KMS-11 (cell line): ENCODE measurements around the gene UBR2.

Experiments used
- H2AFZ ChIP-seq: fragments of 200-600 bp; sonication (generic); 2 replicates; pipeline ENCODE4 v1.6.1; 2016; ENCODE audit warnings: antibody characterized with exemption, mixed run types, low read depth
- H3K27ac ChIP-seq: fragments of 200-600 bp; sonication (generic); 2 replicates; pipeline ENCODE4 v1.6.1; 2016; ENCODE audit warnings: mild to moderate bottlenecking, mixed run types
- H3K27me3 ChIP-seq: fragments of 200-600 bp; sonication (generic); 2 replicates; pipeline ENCODE4 v1.6.1; 2017; ENCODE audit warnings: mild to moderate bottlenecking, low read depth, mixed run types, moderate library complexity; ENCODE audit not compliant: insufficient read depth
- H3K36me3 ChIP-seq: fragments of 200-600 bp; sonication (generic); 2 replicates; pipeline ENCODE4 v1.6.1; 2017; ENCODE audit warnings: mild to moderate bottlenecking, mixed run types; ENCODE audit not compliant: insufficient read depth
- H3K4me1 ChIP-seq: fragments of 200-600 bp; sonication (generic); 2 replicates; pipeline ENCODE4 v1.6.1; 2016; ENCODE audit warnings: mild to moderate bottlenecking, low read depth, mixed run types; ENCODE audit not compliant: poor library complexity, severe bottlenecking
- H3K4me2 ChIP-seq: fragments of 200-600 bp; sonication (generic); 2 replicates; pipeline ENCODE4 v1.7.0; 2016; ENCODE audit warnings: mild to moderate bottlenecking, mixed run types
- H3K4me3 ChIP-seq: fragments of 200-600 bp; sonication (generic); IDR thresholded peaks from 2 replicates; pipeline ENCODE4 v1.6.1; 2017; ENCODE audit warnings: low read depth, low read length, mixed read lengths; ENCODE audit not compliant: insufficient read depth
- H3K79me2 ChIP-seq: fragments of 200-600 bp; sonication (generic); 2 replicates; pipeline ENCODE4 v1.6.1; 2016; ENCODE audit warnings: low read depth, mixed run types; ENCODE audit not compliant: insufficient read depth
- H3K9ac ChIP-seq: fragments of 200-600 bp; sonication (generic); 2 replicates; pipeline ENCODE4 v1.6.1; 2016; ENCODE audit warnings: mild to moderate bottlenecking, mixed run types
- H4K20me1 ChIP-seq: fragments of 200-600 bp; sonication (generic); 2 replicates; pipeline ENCODE4 v1.6.1; 2016; ENCODE audit warnings: mild to moderate bottlenecking, mixed run types; ENCODE audit not compliant: insufficient read depth
- CTCF ChIP-seq: fragments of 200-600 bp; sonication (generic); conservative IDR thresholded peaks from 2 replicates; pipeline ENCODE4 v1.6.1; 2017; ENCODE audit warnings: low read depth, mild to moderate bottlenecking, antibody characterized with exemption, low read length, moderate library complexity, mixed read lengths

The UBR2 gene

GRCh38 chr6:42619963-42620362 lies 56.1 kb downstream of the UBR2 start:
- no peaks in the 10 kb centered on the region for H3K4me1 ChIP-seq
- no peaks in the 10 kb centered on the region for H3K79me2 ChIP-seq
- no peak overlapping the region for H3K27ac ChIP-seq
- no peaks in the 10 kb centered on the region for H3K27me3 ChIP-seq
- no peak overlapping the region for H3K9ac ChIP-seq
- no peak overlapping the region for H3K4me2 ChIP-seq
- H4K20me1 ChIP-seq: no peaks in the 10 kb centered on the region
- H3K36me3 ChIP-seq: no peaks in the 10 kb centered on the region
- H3K4me3 ChIP-seq: no peak overlapping the region
- TF ChIP-seq CTCF: no peak
- H2AFZ ChIP-seq: no peak overlapping the region

- no peak overlapping the region for H3K9ac ChIP-seq
- H3K27ac ChIP-seq: no peak overlapping the region
Observed at GRCh38 chr6:42624601-42625000, 60.8 kb downstream of the UBR2 start.

GRCh38 chr6:42627044-42627443 lies 63.2 kb downstream of the UBR2 start:
- H3K4me2 ChIP-seq: no peak overlapping the region
- no peaks in the 10 kb centered on the region for H4K20me1 ChIP-seq
- TF ChIP-seq CTCF: no peak
- no peaks in the 10 kb centered on the region for H3K79me2 ChIP-seq
- H2AFZ ChIP-seq: no peak overlapping the region
- no peak overlapping the region for H3K4me3 ChIP-seq
- no peaks in the 10 kb centered on the region for H3K27me3 ChIP-seq
- no peak overlapping the region for H3K27ac ChIP-seq
- no peaks in the 10 kb centered on the region for H3K4me1 ChIP-seq
- no peak overlapping the region for H3K9ac ChIP-seq
- no peaks in the 10 kb centered on the region for H3K36me3 ChIP-seq

More at GRCh38 chr6:42624601-42625000, 60.8 kb downstream of the UBR2 start:
- H3K79me2 ChIP-seq: no peaks in the 10 kb centered on the region
- no peaks in the 10 kb centered on the region for H3K36me3 ChIP-seq
- TF ChIP-seq CTCF: no peak
- no peaks in the 10 kb centered on the region for H3K27me3 ChIP-seq
- H2AFZ ChIP-seq: no peak overlapping the region
- no peak overlapping the region for H3K4me2 ChIP-seq
- no peak overlapping the region for H3K4me3 ChIP-seq
- H4K20me1 ChIP-seq: no peaks in the 10 kb centered on the region
- no peaks in the 10 kb centered on the region for H3K4me1 ChIP-seq

GRCh38 chr6:42627674-42628073 lies 63.8 kb downstream of the UBR2 start:
- Histone ChIP-seq H3K4me3 (no peak overlapping the region), H3K36me3 (no peaks in the 10 kb centered on the region), H3K4me1 (no peaks in the 10 kb centered on the region), H3K27ac (no peak overlapping the region), H3K27me3 (no peaks in the 10 kb centered on the region), H3K79me2 (no peaks in the 10 kb centered on the region), H2AFZ (no peak overlapping the region), H3K9ac (no peak overlapping the region), H4K20me1 (no peaks in the 10 kb centered on the region), H3K4me2 (no peak overlapping the region)
- no peak for TF ChIP-seq CTCF
